Astrocyte (in vitro differentiated cells and primary cell): Measurements from ENCODE around the gene KCNQ5.

Experiments used
- EZH2 ChIP-seq: IDR thresholded peaks from 2 replicates; pipeline ENCODE4 v1.6.1; 2012; ENCODE audit warnings: mild to moderate bottlenecking, low read length, inconsistent platforms; ENCODE audit not compliant: insufficient read depth
- TF ChIP-seq, protein P1 (sequence below): IDR thresholded peaks from 2 replicates; pipeline ENCODE4 v1.5.1; 2011; ENCODE audit warnings: low read depth, mild to moderate bottlenecking, inconsistent platforms, low read length, moderate library complexity; ENCODE audit not compliant: insufficient read depth

GRCh38 chr6:73000460-73000859 is 378.6 kb downstream of the KCNQ5 start:
- TF ChIP-seq, protein P1, sequence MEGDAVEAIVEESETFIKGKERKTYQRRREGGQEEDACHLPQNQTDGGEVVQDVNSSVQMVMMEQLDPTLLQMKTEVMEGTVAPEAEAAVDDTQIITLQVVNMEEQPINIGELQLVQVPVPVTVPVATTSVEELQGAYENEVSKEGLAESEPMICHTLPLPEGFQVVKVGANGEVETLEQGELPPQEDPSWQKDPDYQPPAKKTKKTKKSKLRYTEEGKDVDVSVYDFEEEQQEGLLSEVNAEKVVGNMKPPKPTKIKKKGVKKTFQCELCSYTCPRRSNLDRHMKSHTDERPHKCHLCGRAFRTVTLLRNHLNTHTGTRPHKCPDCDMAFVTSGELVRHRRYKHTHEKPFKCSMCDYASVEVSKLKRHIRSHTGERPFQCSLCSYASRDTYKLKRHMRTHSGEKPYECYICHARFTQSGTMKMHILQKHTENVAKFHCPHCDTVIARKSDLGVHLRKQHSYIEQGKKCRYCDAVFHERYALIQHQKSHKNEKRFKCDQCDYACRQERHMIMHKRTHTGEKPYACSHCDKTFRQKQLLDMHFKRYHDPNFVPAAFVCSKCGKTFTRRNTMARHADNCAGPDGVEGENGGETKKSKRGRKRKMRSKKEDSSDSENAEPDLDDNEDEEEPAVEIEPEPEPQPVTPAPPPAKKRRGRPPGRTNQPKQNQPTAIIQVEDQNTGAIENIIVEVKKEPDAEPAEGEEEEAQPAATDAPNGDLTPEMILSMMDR: no peak
- no peak for TF ChIP-seq EZH2
